ENCODE results near the gene LRRC51. TPM values are rescaled to one million over a fixed set of nuclear protein-coding genes. Genes with fewer than 3 reads are reported as not detected.

Gene LRRC51
- 10 to 100 TPM in 1 of 4 donors, 1 to 10 TPM in 2, not detected in 1; 3.8 to 10.2 (median 9.6) TPM for total RNA-seq

- no peaks in the 10 kb centered on the region for H3K27me3 ChIP-seq
- TF ChIP-seq CTCF (IDR thresholded peaks at IDR 0.05) = no peak
- peak; percentile 40 to 61 for TF ChIP-seq POLR2A (IDR thresholded peaks at IDR 0.05)
- H3K36me3 ChIP-seq = no peaks in the 10 kb centered on the region
- no peaks in the 10 kb centered on the region for H3K4me1 ChIP-seq
- intact Hi-C loops (cut with DNase I; ENCODE audit: low total_unique reads) = no loop called here
- peak; percentile 100 for DNase-seq
- H3K27ac ChIP-seq = peak within 1 kb of the TSS; percentile 88 to 91
- peak within 1 kb of the TSS; percentile 79 to 82 for H3K4me3 ChIP-seq
- H3K9me3 ChIP-seq = no peaks in the 10 kb centered on the region
Observed at GRCh38 chr11:72080326-72081183, at the start of gene LRRC51, which contains the start of gene NUMA1. Gene LRRC51 (plus strand): TSS chr11:72080850. CDS start chr11:72089084, 8,234 bp downstream. Gene NUMA1 (minus strand): TSS chr11:72080542. CDS start chr11:72035943, 44,599 bp downstream.

GRCh38 chr11:72036687-72037086 lies 44.0 kb upstream of the LRRC51 start:
- no peak for DNase-seq
- no peaks in the 10 kb centered on the region for H3K9me3 ChIP-seq
- no peak overlapping the region for H3K4me3 ChIP-seq
- H3K4me1 ChIP-seq = peaks cover 4 to 21% of the 10 kb centered on the region in 2 donors
- peak overlapping the region; percentile 7 to 16 for H3K27ac ChIP-seq
- no peaks in the 10 kb centered on the region for H3K27me3 ChIP-seq
- intact Hi-C loops (cut with DNase I; ENCODE audit: low total_unique reads) = no loop called here
- H3K36me3 ChIP-seq = no peaks in the 10 kb centered on the region
- TF ChIP-seq POLR2A (IDR thresholded peaks at IDR 0.05) = no peak
- no peak for TF ChIP-seq CTCF (IDR thresholded peaks at IDR 0.05)

- no peaks in the 10 kb centered on the region for H3K27me3 ChIP-seq
- H3K9me3 ChIP-seq = no peaks in the 10 kb centered on the region
- peak overlapping the region; percentile 95 to 96 for H3K27ac ChIP-seq
- TF ChIP-seq CTCF (IDR thresholded peaks at IDR 0.05) (no peak), POLR2A (IDR thresholded peaks at IDR 0.05) (no peak)
- intact Hi-C loops (cut with DNase I; ENCODE audit: low total_unique reads) = no loop called here
- H3K36me3 ChIP-seq = no peaks in the 10 kb centered on the region
- peak overlapping the region; percentile 54 to 79 for H3K4me3 ChIP-seq
- DNase-seq = peak in 1 of 2 donors; percentile 32
- peaks cover 4 to 26% of the 10 kb centered on the region in 2 donors for H3K4me1 ChIP-seq
Observed at GRCh38 chr11:72037554-72038311, 42.9 kb upstream of the LRRC51 start.

- Histone ChIP-seq H3K27ac (peak overlapping the region; percentile 95 to 96), H3K36me3 (no peaks in the 10 kb centered on the region), H3K9me3 (no peaks in the 10 kb centered on the region), H3K4me3 (peak overlapping the region; percentile 54 to 79), H3K4me1 (peaks cover 4 to 25% of the 10 kb centered on the region in 2 donors), H3K27me3 (no peaks in the 10 kb centered on the region)
- no peak for TF ChIP-seq CTCF (IDR thresholded peaks at IDR 0.05)
- peak; percentile 53 to 71 for TF ChIP-seq POLR2A (IDR thresholded peaks at IDR 0.05)
- peak; percentile 80 to 83 for DNase-seq
- intact Hi-C loops (cut with DNase I; ENCODE audit: low total_unique reads) = no loop called here
Observed at GRCh38 chr11:72038491-72038890, 42.2 kb upstream of the LRRC51 start.

Data from uterus (tissue), 4 donors.